Lower lobe of right lung (tissue), 2 donors: ENCODE results near the gene ERCC1. TPM values are rescaled to one million over a fixed set of nuclear protein-coding genes. Genes with fewer than 3 reads are reported as not detected.
A peak's percentile ranks its signal among the peaks of the same experiment; 100 is the strongest.
"Not testable (repeated sequence)": the region's sequence is repeated elsewhere in the genome, so short reads cannot be mapped to it uniquely, and the experiment has no call there.

Experiments
- ATAC-seq, 2 donors: fragments of 200-7000 bp; cut with Tn5 transposase; one replicate each; pipeline ENCODE4 v1.9.1; 2020 to 2022; ENCODE audit warnings: mild to moderate bottlenecking in 2 of 2, moderate library complexity in 2 of 2
- DNase-seq: peaks from one replicate; pipeline ENCODE4 v3.0.0-alpha.2; 2020
- H3K27ac ChIP-seq: fragments of 200-600 bp; one replicate; pipeline ENCODE4 v1.8.0; 2022
- H3K27me3 ChIP-seq: fragments of 200-600 bp; one replicate; pipeline ENCODE4 v1.8.0; 2022; ENCODE audit warnings: low read depth
- H3K36me3 ChIP-seq: fragments of 200-600 bp; one replicate; pipeline ENCODE4 v1.8.0; 2022; ENCODE audit warnings: mild to moderate bottlenecking
- H3K4me1 ChIP-seq: fragments of 200-600 bp; one replicate; pipeline ENCODE4 v1.8.0; 2022
- H3K4me3 ChIP-seq: fragments of 200-600 bp; one replicate; pipeline ENCODE4 v1.8.0; 2022; ENCODE audit warnings: mild to moderate bottlenecking
- H3K9me3 ChIP-seq: fragments of 200-600 bp; one replicate; pipeline ENCODE4 v1.8.0; 2022
- intact Hi-C: fragments of 100-400 bp; cut with DNase I; formaldehyde crosslinking; loops from one replicate; pipeline ENCODE4 v1.11.0; 2022
- total RNA-seq: library from RNA; stranded (reverse); fragmentation: NEBNext Ultra II Directional; extraction: Animal tissue kit (Norgen Biotek cat#: 25700); gene quantifications from one replicate; pipeline ENCODE4 v1.2.1, GENCODE V29; 2021
- TF ChIP-seq, protein P1 (sequence below): fragments of 200-600 bp; IDR thresholded peaks from one replicate; pipeline ENCODE4 v1.8.0; 2022; ENCODE audit warnings: antibody characterized with exemption, mild to moderate bottlenecking
- donor health status: DM: no; HTN: yes; CAD: no; lungs with severe emphysema.

ERCC1 gene
- total RNA-seq, 1 donor from 2014 or later = 41.6 TPM

DNA sequence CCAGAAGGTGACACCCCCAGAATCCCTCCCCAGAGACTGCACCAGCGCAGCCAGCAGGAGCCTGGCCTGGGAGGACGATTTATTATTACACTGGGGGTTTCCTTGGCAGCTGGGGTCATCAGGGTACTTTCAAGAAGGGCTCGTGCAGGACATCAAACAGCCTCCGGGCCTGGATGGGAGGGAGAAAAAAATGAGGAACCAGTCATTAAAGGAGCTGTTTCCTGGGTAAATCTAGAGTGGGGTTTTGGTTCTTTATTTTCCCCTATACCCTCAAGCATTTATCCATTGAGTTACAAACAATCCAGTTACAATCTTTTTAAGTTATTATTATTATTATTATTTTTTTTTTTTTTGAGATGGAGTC lies 14.2 kb downstream of the ERCC1 start:
- intact Hi-C loops = no loop called here
- H3K4me3 ChIP-seq = no peak overlapping the region
- H3K36me3 ChIP-seq = peaks cover 30% of the 10 kb centered on the region
- H3K4me1 ChIP-seq = peaks cover 21% of the 10 kb centered on the region
- no peaks in the 10 kb centered on the region for H3K27me3 ChIP-seq
- TF ChIP-seq, protein P1, sequence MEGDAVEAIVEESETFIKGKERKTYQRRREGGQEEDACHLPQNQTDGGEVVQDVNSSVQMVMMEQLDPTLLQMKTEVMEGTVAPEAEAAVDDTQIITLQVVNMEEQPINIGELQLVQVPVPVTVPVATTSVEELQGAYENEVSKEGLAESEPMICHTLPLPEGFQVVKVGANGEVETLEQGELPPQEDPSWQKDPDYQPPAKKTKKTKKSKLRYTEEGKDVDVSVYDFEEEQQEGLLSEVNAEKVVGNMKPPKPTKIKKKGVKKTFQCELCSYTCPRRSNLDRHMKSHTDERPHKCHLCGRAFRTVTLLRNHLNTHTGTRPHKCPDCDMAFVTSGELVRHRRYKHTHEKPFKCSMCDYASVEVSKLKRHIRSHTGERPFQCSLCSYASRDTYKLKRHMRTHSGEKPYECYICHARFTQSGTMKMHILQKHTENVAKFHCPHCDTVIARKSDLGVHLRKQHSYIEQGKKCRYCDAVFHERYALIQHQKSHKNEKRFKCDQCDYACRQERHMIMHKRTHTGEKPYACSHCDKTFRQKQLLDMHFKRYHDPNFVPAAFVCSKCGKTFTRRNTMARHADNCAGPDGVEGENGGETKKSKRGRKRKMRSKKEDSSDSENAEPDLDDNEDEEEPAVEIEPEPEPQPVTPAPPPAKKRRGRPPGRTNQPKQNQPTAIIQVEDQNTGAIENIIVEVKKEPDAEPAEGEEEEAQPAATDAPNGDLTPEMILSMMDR = no peak
- no peak overlapping the region for H3K27ac ChIP-seq
- DNase-seq (no peak), ATAC-seq (no peak)
- no peaks in the 10 kb centered on the region for H3K9me3 ChIP-seq

DNA sequence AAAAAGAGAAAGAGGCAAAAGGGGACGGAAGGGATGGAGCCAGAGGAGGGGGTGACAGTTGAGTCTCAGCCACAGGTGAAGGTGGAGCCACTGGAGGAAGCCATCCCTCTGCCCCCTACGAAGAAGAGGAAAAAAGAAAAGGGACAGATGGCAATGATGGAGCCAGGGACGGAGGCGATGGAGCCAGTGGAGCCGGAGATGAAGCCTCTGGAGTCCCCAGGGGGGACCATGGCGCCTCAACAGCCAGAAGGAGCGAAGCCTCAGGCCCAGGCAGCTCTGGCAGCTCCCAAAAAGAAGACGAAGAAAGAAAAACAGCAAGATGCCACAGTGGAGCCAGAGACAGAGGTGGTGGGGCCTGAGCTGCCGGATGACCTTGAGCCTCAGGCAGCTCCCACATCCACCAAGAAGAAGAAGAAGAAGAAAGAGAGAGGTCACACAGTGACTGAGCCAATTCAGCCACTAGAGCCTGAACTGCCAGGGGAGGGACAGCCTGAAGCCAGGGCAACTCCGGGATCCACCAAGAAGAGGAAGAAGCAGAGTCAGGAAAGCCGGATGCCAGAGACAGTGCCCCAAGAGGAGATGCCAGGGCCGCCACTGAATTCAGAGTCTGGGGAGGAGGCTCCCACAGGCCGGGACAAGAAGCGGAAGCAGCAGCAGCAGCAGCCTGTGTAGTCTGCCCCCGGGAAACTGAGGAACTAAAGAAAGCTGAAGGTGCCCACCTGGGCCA lies 14.7 kb downstream of the ERCC1 start:
- H3K4me1 ChIP-seq = peaks cover 27% of the 10 kb centered on the region
- peaks cover 3% of the 10 kb centered on the region for H3K27me3 ChIP-seq
- H3K9me3 ChIP-seq = no peaks in the 10 kb centered on the region
- ATAC-seq (no peak), DNase-seq (no peak)
- H3K27ac ChIP-seq = no peak overlapping the region
- TF ChIP-seq, protein P1 = no peak
- intact Hi-C loops = no loop called here
- H3K4me3 ChIP-seq = no peak overlapping the region
- peaks cover 25% of the 10 kb centered on the region for H3K36me3 ChIP-seq

DNA sequence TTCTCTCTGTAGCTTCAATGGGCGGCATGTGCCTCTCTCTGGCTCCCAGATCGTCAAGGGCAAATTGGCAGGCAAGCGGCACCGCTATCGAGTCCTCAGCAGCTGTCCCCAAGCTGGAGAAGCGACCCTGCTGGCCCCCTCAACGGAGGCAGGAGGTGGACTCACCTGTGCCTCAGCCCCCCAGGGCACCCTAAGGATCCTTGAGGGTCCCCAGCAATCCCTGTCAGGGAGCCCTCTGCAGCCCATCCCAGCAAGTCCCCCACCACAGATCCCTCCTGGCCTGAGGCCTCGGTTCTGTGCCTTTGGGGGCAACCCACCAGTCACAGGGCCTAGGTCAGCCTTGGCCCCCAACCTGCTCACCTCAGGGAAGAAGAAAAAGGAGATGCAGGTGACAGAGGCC lies 15.6 kb downstream of the ERCC1 start:
- H3K27ac ChIP-seq = no peak overlapping the region
- TF ChIP-seq, protein P1 = no peak
- intact Hi-C loops = no loop called here
- H3K4me3 ChIP-seq = no peak overlapping the region
- peak; percentile 48 for DNase-seq
- H3K36me3 ChIP-seq = peaks cover 16% of the 10 kb centered on the region
- ATAC-seq = no peak
- peaks cover 4% of the 10 kb centered on the region for H3K27me3 ChIP-seq
- H3K9me3 ChIP-seq = no peaks in the 10 kb centered on the region
- H3K4me1 ChIP-seq = peaks cover 35% of the 10 kb centered on the region

DNA sequence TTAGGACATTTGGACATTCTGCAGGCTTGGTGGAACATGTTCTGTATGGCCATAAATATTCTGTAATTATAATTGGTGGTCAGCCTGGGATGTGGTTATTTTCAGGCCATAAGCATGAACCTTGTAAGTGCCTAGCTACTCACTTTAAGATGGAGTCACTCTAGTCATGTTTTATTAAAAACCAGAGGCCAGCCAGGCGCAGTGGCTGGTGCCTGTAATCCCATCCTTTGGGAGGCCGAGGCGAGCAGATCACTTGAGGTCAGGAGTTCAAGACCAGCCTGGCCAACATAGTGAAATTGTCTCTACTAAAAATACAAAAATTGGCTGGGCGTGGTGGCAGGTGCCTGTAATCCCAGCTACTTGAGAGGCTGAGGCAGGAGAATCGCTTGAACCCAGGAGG lies 16.1 kb downstream of the ERCC1 start:
- ATAC-seq, H3K27me3 ChIP-seq, H3K9me3 ChIP-seq, intact Hi-C loops, H3K27ac ChIP-seq, DNase-seq: not testable (repeated sequence)
- Histone ChIP-seq H3K4me3 (peak overlapping the region; percentile 76), H3K36me3 (peaks cover 11% of the 10 kb centered on the region), H3K4me1 (peaks cover 41% of the 10 kb centered on the region)

DNA sequence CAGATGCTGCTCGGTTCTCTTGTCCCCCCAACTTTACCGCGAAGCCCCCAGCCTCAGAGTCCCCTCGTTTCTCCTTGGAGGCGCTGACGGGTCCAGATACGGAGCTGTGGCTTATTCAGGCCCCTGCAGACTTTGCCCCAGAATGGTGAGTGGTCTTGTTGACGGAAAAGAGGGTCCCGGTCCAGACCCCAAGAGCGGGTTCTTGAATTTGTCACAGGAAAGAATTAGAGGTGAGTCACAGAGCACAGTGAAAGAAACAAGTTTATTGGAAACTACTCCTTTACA lies 16.7 kb downstream of the ERCC1 start:
- peaks cover 4% of the 10 kb centered on the region for H3K27me3 ChIP-seq
- peaks cover 46% of the 10 kb centered on the region for H3K4me1 ChIP-seq
- ATAC-seq (no peak), DNase-seq (no peak)
- H3K9me3 ChIP-seq = no peaks in the 10 kb centered on the region
- intact Hi-C loops = no loop called here
- TF ChIP-seq, protein P1 = no peak
- H3K27ac ChIP-seq = peak overlapping the region; percentile 93
- H3K4me3 ChIP-seq = peak overlapping the region; percentile 76
- peaks cover 5% of the 10 kb centered on the region for H3K36me3 ChIP-seq

DNA sequence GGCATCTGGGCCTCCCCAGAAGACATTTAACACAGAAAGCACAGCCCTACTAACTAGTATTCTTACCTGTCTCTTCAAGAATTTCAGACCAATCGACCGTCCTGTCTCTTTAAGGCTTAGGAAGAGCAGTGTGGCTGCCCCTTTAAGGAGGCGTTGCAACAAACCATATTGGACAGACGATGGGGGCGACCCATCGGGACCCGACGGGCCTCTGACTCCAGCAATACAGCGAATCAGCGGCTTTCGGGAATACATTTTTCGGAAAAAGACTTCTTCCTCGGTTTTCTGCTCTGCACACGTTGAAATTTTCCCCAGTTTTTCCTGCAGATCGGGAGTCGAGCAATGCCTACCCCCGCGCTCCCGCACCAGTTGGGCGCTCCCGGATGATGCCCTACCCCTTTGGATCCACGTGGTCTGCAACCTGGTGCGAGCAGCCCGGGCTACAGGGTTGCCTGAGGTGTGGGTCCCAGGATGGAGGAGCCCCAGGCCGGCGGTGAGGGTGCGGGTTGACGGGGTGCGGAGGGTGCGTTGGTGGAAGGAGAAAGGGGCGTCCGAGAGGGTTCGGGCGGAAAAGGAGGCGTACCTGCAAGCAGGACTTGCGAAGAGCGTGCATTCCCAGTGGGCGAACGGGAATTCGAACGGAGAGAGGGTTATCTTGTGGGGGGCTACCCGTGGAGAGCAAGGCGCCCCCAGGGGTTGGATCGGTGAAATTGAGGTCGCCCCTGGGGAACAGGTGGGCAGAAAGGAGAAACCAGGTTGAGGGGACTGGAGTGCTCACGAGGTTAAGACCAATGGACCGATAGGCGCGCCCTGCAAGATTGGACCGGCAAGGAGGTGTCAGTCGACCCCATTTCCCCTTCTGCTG lies 17.3 kb downstream of the ERCC1 start, which contains the start of gene POLR1G:
TSS of gene POLR1G (plus strand) at position 419 of the 865 bp plus-strand sequence. CDS start at position 472, 53 bp downstream.
- TF ChIP-seq, protein P1 = no peak
- intact Hi-C loops = no loop called here
- DNase-seq (peak; percentile 82), ATAC-seq (peak; percentile 72 to 77)
- peak within 1 kb of the TSS; percentile 93 for H3K27ac ChIP-seq
- H3K4me3 ChIP-seq = peak within 1 kb of the TSS; percentile 76
- peaks cover 48% of the 10 kb centered on the region for H3K4me1 ChIP-seq
- no peaks in the 10 kb centered on the region for H3K9me3 ChIP-seq
- peaks cover 4% of the 10 kb centered on the region for H3K27me3 ChIP-seq
- H3K36me3 ChIP-seq = peaks cover 4% of the 10 kb centered on the region
